ENCODE measurements around the gene CHURC1.
"Not testable (repeated sequence)": the region's sequence is repeated elsewhere in the genome, so short reads cannot be mapped to it uniquely, and the experiment has no call there.

The CHURC1 gene

DNA sequence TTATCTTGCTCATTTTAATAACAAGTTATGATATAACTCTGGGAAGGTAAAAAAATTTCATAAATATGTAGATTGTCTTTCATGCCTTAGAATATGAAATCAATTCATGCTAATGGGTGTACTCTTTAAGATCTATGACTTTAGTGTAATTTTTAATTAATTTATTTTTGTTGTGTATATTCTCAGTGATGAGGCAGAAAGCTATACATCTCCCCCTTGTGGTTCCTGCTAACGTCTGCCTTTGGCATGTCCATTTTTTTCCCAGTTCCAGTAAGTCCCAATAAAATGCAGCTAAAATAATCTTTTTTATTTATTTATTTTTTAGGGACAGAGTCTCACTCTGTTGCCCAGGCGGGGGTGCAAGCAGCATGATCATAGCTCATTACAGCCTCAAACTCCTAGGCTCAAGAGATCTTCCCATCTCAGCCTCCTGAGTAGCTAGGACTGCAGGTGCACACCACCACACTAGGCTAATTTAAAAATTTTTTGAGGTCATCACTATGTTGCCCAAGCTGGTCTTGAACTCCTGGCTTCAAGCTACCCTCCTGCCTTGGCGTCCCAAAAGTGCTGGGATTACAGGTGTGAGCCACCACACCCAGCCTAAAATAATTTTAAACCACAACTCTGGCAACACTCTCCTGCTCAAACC lies 3.3 kb upstream of the CHURC1 start:
- no peak for DNase-seq

DNA sequence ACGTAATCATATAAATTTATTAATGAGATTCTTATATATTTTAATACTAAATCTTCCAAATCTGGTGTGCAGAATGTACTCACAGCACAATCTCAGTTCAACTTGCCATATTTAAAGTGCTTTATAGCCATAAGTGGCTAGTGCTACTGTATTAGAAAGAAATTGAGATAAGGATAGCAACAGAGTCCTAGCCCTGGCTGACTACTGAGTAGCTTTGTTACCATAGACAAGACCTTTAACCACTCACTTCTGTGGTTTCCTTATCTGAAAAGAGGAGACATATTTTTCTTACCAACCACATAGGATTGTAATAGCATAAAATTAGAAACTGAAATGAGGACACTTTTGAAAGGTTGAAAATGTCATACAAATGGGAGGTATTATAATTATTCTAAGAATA lies 2.0 kb upstream of the CHURC1 start:
- DNase-seq = no peak

DNA sequence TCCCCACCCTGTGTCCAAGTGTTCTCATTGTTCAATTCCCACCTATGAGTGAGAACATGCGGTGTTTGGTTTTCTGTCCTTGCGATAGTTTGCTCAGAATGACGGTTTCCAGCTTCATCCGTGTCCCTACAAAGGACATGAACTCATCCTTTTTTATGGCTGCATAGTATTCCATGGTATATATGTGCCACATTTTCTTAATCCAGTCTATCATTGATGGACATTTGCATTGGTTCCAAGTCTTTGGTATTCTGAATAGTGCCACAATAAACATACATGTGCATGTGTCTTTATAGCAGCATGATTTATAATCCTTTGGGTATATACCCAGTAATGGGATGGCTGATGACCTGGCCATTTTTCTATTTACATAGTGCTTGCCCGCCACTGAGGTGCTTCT lies 778 bp upstream of the CHURC1 start:
- not testable (repeated sequence) for DNase-seq

DNA sequence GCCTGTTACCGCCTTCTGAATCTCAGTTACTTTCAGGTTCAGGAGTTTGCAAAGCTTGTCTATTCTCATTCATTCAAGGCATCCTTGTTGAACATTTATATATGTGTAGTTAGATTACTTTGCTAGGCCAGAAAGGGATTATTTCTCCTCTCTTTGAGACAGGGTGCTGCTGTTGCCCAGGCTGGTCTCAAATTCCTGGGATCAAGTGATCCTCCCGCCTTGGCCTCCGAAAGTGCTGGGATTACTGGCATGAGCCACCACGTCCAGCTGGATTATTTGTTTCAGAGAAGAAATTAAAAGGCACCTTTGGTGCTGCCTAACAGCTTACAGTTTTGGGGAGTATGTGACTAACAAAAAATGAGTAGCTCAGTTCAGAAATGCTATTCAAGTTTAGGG lies 772 bp downstream of the CHURC1 start:
- no peak for DNase-seq

DNA sequence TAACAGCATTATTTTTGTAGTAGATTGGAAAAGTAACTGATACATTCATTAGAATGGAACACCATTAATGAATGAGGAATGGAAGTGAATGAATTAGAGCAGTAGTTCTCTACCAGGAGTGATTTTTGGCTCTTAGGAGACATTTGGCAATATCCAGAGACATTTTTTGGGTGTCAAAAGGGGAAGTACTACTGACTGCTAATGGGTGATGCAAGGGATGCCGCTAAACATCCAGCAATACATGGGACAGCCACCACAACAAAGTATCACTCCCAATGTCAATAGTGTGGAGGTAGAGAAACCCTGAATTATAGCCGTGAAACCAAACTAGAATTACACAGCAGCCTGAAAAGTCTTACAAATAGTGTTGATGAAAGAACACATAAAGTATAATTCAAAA lies 1.5 kb downstream of the CHURC1 start:
- DNase-seq = no peak

DNA sequence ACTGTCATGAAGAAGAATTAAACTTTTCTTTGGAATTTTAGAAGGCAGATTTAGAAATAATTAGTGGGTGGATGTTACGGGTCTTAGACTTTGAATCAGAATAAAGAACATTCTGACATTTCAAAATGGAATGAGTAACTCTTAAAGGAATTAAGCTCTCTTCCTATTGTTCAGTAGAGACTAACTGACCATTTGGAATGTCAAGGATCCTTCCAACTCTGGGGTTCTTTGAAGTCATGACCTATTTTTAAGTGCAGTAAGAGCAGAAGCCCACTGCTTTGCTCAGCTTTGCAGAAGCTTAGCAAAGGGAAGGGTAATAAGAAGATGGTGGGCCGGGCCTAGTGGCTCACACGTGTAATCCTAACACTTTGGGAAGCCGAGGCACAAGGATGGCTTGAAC lies 4.0 kb downstream of the CHURC1 start:
- no peak for DNase-seq

DNA sequence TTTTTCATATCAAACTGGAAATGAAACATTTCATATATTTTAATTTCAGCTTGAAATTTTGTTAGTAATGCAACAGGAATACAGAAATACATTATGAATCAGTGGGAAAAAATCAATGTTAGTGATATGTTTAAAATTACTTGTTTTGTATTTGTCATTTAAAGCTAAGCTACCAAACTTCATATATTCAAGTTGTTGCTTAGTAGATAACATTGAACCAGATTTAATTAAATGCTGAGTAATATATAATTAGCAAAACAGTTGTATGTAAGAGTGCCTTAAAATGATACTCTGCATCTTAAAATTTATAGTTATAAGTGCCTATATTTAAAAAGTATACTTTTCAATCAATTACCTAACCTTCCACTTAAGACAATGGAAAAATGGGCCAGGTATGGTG lies 5.0 kb downstream of the CHURC1 start:
- no peak for DNase-seq

GRCh38 chr14:64919618-64920017 lies 5.4 kb downstream of the CHURC1 start:
- DNase-seq = no peak

GRCh38 chr14:64920465-64920864 lies 6.2 kb downstream of the CHURC1 start:
- no peak for DNase-seq

DNA sequence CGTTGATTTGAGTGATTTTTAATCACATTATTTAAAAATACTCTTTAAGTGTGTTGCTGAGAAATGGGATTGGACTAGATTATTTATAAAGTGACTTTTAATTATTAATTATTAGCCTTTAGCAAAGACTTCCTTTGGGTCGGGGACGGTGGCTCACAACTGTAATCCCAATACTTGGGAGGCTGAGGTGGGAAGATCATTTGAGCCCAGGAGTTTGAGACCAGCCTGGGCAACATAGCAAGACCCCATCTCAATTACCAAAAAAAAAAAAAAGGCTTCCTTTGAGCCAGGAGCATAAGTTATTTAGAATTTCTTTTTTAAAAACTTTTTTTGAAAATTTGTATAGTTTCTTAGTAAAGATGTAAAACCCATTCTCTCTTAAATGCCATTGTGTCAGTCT lies 8.8 kb downstream of the CHURC1 start:
- DNase-seq = no peak

GRCh38 chr14:64926398-64926995 lies 12.2 kb downstream of the CHURC1 start:
- DNase-seq = no peak

GRCh38 chr14:64927031-64927430 lies 12.8 kb downstream of the CHURC1 start:
- DNase-seq = no peak

- no peak for DNase-seq
Measured at GRCh38 chr14:64928239-64929013, 14.2 kb downstream of the CHURC1 start.

DNA sequence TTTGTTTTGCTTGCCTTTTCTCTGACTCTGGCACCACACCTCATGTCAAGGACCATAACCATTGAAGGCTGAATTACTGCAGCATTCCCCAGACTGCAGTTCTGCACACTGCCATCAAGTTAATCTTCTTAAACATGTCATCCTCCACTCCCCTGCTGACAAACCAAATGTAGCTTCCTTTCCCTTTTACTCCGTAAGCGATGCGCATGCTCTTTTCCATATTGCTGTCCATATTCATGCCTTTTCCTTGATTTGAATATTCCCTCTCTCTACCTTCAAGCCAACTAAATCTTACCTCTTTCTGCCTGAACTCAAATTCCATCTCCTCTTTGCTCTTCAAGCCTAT lies 14.7 kb downstream of the CHURC1 start:
- no peak for DNase-seq

- DNase-seq = no peak
Measured at GRCh38 chr14:64930085-64930843, 16.0 kb downstream of the CHURC1 start.

GRCh38 chr14:64931123-64931522 lies 16.9 kb downstream of the CHURC1 start:
- DNase-seq = no peak

- no peak for DNase-seq
Measured at GRCh38 chr14:64932231-64932630, 18.0 kb downstream of the CHURC1 start.

- no peak for DNase-seq
Measured at GRCh38 chr14:64934338-64934929, 20.2 kb downstream of the CHURC1 start.

DNA sequence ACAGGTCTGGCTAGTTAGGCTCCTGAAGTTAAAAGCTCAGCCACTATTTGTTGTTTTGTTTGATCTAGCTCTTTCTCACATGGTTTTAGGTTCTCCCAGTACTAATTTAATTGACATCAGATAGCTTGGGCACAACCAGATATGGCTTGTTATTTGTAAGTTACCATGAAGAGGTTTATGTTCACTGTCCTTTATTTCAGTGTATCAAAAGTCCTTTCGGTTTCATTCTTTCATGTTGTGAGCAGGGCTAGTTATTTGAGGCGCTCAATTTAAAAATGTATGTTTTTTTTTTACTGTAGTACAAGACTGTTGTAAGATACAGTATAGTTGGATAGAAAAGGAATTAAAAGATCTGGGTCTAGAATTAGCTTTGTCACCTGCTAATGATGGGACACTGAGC lies 21.3 kb downstream of the CHURC1 start:
- DNase-seq = no peak

DNA sequence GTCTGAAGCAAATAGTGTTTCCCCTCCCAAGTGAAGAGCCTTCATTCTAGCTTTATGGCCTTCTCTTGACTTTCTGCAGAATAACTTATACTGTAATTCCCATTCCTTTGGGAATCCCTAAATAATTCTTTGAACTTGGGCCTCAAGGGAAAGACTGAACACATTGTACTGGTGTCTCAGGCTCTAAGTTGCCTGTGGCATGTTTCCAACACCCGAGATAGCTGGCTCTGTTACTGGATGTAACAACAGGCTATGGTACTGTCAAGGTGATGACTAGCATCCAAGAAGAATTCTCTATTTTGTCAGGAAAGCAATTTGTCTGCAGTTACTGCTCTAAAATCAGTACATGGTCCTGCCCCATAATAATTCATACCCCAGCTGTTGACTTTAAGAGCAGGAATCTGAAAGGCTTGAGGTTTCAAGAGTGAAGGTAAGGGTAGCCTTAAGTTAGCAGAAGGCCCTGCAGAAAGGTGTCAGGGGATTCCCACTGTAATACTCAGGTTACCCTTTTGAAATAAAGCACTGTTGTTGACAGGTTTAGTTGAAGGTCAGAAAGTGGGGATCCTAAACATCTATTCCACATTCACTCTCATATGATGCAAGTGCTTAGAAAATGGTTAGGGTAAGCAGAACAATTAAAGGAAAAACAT lies 23.0 kb downstream of the CHURC1 start:
- DNase-seq = no peak

DNA sequence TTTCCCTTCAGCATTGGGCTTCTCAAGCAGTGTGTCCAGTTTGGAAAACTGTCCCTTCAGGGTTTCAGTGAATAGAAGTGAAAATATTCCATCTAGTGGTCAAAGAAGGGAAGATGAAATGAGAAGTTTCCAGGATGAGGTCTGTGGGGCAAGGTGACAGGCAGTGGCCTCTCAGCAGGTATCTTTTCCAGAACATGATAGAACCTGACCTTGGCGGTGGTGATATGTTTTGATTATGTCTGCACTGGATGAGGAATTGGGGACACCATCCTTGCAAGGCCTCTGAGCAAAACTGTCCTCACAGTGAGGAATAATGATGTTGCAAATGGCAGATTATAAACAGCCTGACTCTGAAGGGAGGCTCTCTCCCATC lies 23.6 kb downstream of the CHURC1 start:
- no peak for DNase-seq

GRCh38 chr14:64938972-64939816 lies 24.9 kb downstream of the CHURC1 start:
- DNase-seq = peak; percentile 47
